K562 (cell line): Measurements from ENCODE around the gene CD37. TPM values are rescaled to one million over a fixed set of nuclear protein-coding genes. Genes with fewer than 3 reads are reported as not detected.

Experiments
- CBFA2T2 ChIP-seq: fragments of 450-650 bp; conservative IDR thresholded peaks from 2 replicates; pipeline ENCODE4 v1.6.1; 2017; ENCODE audit warnings: mild to moderate bottlenecking
- ERF ChIP-seq: fragments of 450-650 bp; formaldehyde crosslinking; IDR thresholded peaks from 2 replicates; pipeline ENCODE4 v1.4.0; 2020; ENCODE audit warnings: mild to moderate bottlenecking, mixed read lengths
- FOS ChIP-seq: IDR thresholded peaks from 3 replicates; pipeline ENCODE4 v1.6.1; 2011; ENCODE audit not compliant: insufficient read length; ENCODE audit errors: extremely low read depth
- MBD2 ChIP-seq: sonication (generic); IDR thresholded peaks from 2 replicates; pipeline ENCODE4 v1.6.1; 2016; ENCODE audit warnings: low read depth, borderline replicate concordance
- MECOM ChIP-seq: fragments of 250-450 bp; sonication (Bioruptor Pico); IDR thresholded peaks from 2 replicates; pipeline ENCODE4 v1.8.0; 2022; ENCODE audit warnings: inconsistent platforms
- NFYB ChIP-seq: IDR thresholded peaks from 2 replicates; pipeline ENCODE4 v1.6.1; 2011; ENCODE audit warnings: mild to moderate bottlenecking, moderate library complexity; ENCODE audit not compliant: insufficient read length; ENCODE audit errors: extremely low read depth
- SIX5 ChIP-seq, 2 experiments: IDR thresholded peaks; 2 replicates each; pipeline ENCODE4 v1.6.1; 2011; ENCODE audit warnings: low read length in 2 of 2, borderline replicate concordance in 1 of 2, low read depth in 1 of 2, mild to moderate bottlenecking in 1 of 2, moderate library complexity in 1 of 2; ENCODE audit not compliant: insufficient read depth in 1 of 2
- SMARCA4 ChIP-seq: fragments of 450-650 bp; IDR thresholded peaks from 2 replicates; pipeline ENCODE4 v1.6.1; 2016
- USF2 ChIP-seq: sonication (generic); formaldehyde crosslinking; IDR thresholded peaks from 2 replicates; pipeline ENCODE4 v1.5.0; 2020; ENCODE audit warnings: missing genetic modification reagents
- YY1 ChIP-seq, 3 experiments: IDR thresholded peaks; 2 replicates each; pipeline ENCODE4 v1.6.1; 2011; ENCODE audit warnings: low read length in 2 of 3, mild to moderate bottlenecking in 2 of 3, moderate library complexity in 2 of 3, borderline replicate concordance in 1 of 3, control low read depth in 1 of 3, low read depth in 1 of 3; ENCODE audit not compliant: insufficient read depth in 3 of 3, insufficient replicate concordance in 2 of 3, control insufficient read depth in 1 of 3, insufficient read length in 1 of 3; ENCODE audit errors: extremely low read depth in 1 of 3
- ZC3H11A ChIP-seq: IDR thresholded peaks from 2 replicates; pipeline ENCODE4 v1.6.1; 2012; ENCODE audit warnings: low read depth, low read length, improper control_type of control experiment
- ZNF143 ChIP-seq: sonication (generic); formaldehyde crosslinking; IDR thresholded peaks from 2 replicates; pipeline ENCODE4 v1.9.0; 2022; ENCODE audit warnings: mild to moderate bottlenecking, missing genetic modification reagents
- polyA plus RNA-seq, 8 experiments: library from polyadenylated mRNA; depleted of rRNA in 4 of 8; stranded (reverse) in 5 of 8; unstranded in 3 of 8; fragments of >200 nt; fragmentation: Nextera tagmentation in 2 of 8; fragmentation: Illumina TruSeq in 1 of 8; extraction: Ambion mirVana in 2 of 8; extraction: Trizol in 1 of 8; gene quantifications; 2 replicates each; pipeline versions ENCODE4 v1.2.1 to v1.2.3, GENCODE V29; 2011 to 2014; ENCODE audit warnings: inconsistent platforms in 1 of 8, missing spikeins in 1 of 8
- total RNA-seq, 7 experiments: library from RNA; depleted of rRNA in 6 of 7; stranded (reverse); fragments of >200 nt in 6 of 7; fragmentation: Illumina TruSeq in 2 of 7; extraction: Trizol in 2 of 7; gene quantifications; 2 replicates each; pipeline versions ENCODE4 v1.2.1 to v1.2.3, GENCODE V29; 2011 to 2021; ENCODE audit warnings: low replicate concordance in 1 of 7
- TF ChIP-seq, protein P1 (sequence below), 2 experiments: fragments of 450-650 bp; IDR thresholded peaks; 2 replicates each; pipeline ENCODE4 v1.6.1; 2018; ENCODE audit warnings: mild to moderate bottlenecking in 2 of 2, low read depth in 1 of 2; ENCODE audit not compliant: partially characterized antibody in 2 of 2
- TF ChIP-seq, protein P2 (sequence below): sonication (generic); formaldehyde crosslinking; IDR thresholded peaks from 2 replicates; pipeline ENCODE4 v1.9.0; 2022; ENCODE audit warnings: mild to moderate bottlenecking, missing genetic modification reagents
- TF ChIP-seq, protein P3 (sequence below): fragments of 450-650 bp; IDR thresholded peaks from 2 replicates; pipeline ENCODE4 v1.6.1; 2014; ENCODE audit warnings: low read depth, mild to moderate bottlenecking, moderate library complexity, borderline replicate concordance

CD37 gene
- total and polyA plus RNA-seq, 9 of the 15 experiments (the other 6 are each of a cell fraction or from before 2014, with no cell fraction given): 2.5 to 19.0 (median 7.4) TPM

GRCh38 chr19:49331616-49332055 is 3.6 kb upstream of the CD37 start (continued):
- TF ChIP-seq, protein P1, sequence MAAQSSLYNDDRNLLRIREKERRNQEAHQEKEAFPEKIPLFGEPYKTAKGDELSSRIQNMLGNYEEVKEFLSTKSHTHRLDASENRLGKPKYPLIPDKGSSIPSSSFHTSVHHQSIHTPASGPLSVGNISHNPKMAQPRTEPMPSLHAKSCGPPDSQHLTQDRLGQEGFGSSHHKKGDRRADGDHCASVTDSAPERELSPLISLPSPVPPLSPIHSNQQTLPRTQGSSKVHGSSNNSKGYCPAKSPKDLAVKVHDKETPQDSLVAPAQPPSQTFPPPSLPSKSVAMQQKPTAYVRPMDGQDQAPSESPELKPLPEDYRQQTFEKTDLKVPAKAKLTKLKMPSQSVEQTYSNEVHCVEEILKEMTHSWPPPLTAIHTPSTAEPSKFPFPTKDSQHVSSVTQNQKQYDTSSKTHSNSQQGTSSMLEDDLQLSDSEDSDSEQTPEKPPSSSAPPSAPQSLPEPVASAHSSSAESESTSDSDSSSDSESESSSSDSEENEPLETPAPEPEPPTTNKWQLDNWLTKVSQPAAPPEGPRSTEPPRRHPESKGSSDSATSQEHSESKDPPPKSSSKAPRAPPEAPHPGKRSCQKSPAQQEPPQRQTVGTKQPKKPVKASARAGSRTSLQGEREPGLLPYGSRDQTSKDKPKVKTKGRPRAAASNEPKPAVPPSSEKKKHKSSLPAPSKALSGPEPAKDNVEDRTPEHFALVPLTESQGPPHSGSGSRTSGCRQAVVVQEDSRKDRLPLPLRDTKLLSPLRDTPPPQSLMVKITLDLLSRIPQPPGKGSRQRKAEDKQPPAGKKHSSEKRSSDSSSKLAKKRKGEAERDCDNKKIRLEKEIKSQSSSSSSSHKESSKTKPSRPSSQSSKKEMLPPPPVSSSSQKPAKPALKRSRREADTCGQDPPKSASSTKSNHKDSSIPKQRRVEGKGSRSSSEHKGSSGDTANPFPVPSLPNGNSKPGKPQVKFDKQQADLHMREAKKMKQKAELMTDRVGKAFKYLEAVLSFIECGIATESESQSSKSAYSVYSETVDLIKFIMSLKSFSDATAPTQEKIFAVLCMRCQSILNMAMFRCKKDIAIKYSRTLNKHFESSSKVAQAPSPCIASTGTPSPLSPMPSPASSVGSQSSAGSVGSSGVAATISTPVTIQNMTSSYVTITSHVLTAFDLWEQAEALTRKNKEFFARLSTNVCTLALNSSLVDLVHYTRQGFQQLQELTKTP (IDR thresholded peaks at IDR 0.05; ENCODE audit: low read depth in 1 of 2, partially characterized antibody in 2 of 2): peak in 1 of 2 experiments; percentile 52
- TF ChIP-seq SIX5 (IDR thresholded peaks at IDR 0.05; ENCODE audit: borderline replicate concordance in 1 of 2, insufficient read depth in 1 of 2, low read depth in 1 of 2, low read length in 2 of 2): peak; percentile 74 to 76
- TF ChIP-seq ZNF143: peak; percentile 86
- peak in 2 of 3 experiments; percentile 36 to 69 for TF ChIP-seq YY1 (IDR thresholded peaks at IDR 0.05; ENCODE audit: borderline replicate concordance in 1 of 3, control insufficient read depth in 1 of 3, extremely low read depth in 1 of 3, insufficient read depth in 3 of 3, insufficient read length in 1 of 3, insufficient replicate concordance in 2 of 3, low read depth in 1 of 3, low read length in 2 of 3)
- TF ChIP-seq FOS: peak; percentile 22
- TF ChIP-seq ZC3H11A: no peak
- no peak for TF ChIP-seq MECOM
- TF ChIP-seq SMARCA4: no peak
- peak; percentile 97 for TF ChIP-seq USF2 (CRISPR knock-in tag)
- peak; percentile 61 for TF ChIP-seq NFYB
- TF ChIP-seq, protein P2, sequence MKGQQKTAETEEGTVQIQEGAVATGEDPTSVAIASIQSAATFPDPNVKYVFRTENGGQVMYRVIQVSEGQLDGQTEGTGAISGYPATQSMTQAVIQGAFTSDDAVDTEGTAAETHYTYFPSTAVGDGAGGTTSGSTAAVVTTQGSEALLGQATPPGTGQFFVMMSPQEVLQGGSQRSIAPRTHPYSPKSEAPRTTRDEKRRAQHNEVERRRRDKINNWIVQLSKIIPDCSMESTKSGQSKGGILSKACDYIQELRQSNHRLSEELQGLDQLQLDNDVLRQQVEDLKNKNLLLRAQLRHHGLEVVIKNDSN: peak; percentile 98
- peak; percentile 64 for TF ChIP-seq CBFA2T2
- peak; percentile 41; the same call in 1 of the 2 replicates for TF ChIP-seq MBD2
- TF ChIP-seq, protein P3, sequence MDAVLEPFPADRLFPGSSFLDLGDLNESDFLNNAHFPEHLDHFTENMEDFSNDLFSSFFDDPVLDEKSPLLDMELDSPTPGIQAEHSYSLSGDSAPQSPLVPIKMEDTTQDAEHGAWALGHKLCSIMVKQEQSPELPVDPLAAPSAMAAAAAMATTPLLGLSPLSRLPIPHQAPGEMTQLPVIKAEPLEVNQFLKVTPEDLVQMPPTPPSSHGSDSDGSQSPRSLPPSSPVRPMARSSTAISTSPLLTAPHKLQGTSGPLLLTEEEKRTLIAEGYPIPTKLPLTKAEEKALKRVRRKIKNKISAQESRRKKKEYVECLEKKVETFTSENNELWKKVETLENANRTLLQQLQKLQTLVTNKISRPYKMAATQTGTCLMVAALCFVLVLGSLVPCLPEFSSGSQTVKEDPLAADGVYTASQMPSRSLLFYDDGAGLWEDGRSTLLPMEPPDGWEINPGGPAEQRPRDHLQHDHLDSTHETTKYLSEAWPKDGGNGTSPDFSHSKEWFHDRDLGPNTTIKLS: 0 out of 2 replicates have a peak, but pooled peaks have one; percentile 44
- no peak for TF ChIP-seq ERF (CRISPR knock-in tag)
